Small intestine (tissue), 7 donors: Measurements from ENCODE around the gene DCP2. TPM values are rescaled to one million over a fixed set of nuclear protein-coding genes. Genes with fewer than 3 reads are reported as not detected.

ENCODE experiments used
- DNase-seq, 2 donors: peaks; one replicate each; pipeline versions ENCODE4 v3.0.0 to v3.0.0-alpha.2; 2013
- FAIRE-seq: peaks from 2 replicates; lab custom pipeline; 2012; peaks lifted over from hg19 to GRCh38; lab: Jason Lieb, UNC
- H3K27ac ChIP-seq, 3 donors: one replicate each; pipeline ENCODE4 v1.5.1; 2013; ENCODE audit warnings: low read length in 2 of 3, mild to moderate bottlenecking in 2 of 3, control low read depth in 1 of 3, inconsistent platforms in 1 of 3, low read depth in 1 of 3, moderate library complexity in 1 of 3
- H3K27me3 ChIP-seq, 3 donors: one replicate each; pipeline ENCODE4 v1.6.1; 2013; ENCODE audit warnings: low read length in 3 of 3, inconsistent platforms in 1 of 3; ENCODE audit not compliant: control insufficient read depth in 3 of 3, insufficient read depth in 3 of 3
- H3K36me3 ChIP-seq, 3 donors: one replicate each; pipeline ENCODE4 v1.6.1; 2013; ENCODE audit warnings: low read length in 3 of 3, inconsistent platforms in 1 of 3, low read depth in 1 of 3, mild to moderate bottlenecking in 1 of 3, moderate library complexity in 1 of 3; ENCODE audit not compliant: control insufficient read depth in 3 of 3, insufficient read depth in 2 of 3
- H3K4me1 ChIP-seq, 3 donors: one replicate each; pipeline ENCODE4 v1.6.1; 2013; ENCODE audit warnings: low read length in 2 of 3, inconsistent platforms in 1 of 3, low read depth in 1 of 3, mild to moderate bottlenecking in 1 of 3, moderate library complexity in 1 of 3; ENCODE audit not compliant: control insufficient read depth in 3 of 3, insufficient read depth in 2 of 3
- H3K4me3 ChIP-seq, 3 donors: one replicate each; pipeline ENCODE4 v1.5.1; 2013; ENCODE audit warnings: low read length in 3 of 3, control low read depth in 1 of 3, inconsistent platforms in 1 of 3, low read depth in 1 of 3, mild to moderate bottlenecking in 1 of 3, moderate library complexity in 1 of 3
- H3K9me3 ChIP-seq, 2 donors: one replicate each; pipeline ENCODE4 v1.6.1; 2013; ENCODE audit warnings: low read depth in 1 of 2, low read length in 1 of 2; ENCODE audit not compliant: control insufficient read depth in 2 of 2, insufficient read depth in 1 of 2
- WGBS, 3 donors: extraction: QIAGEN DNeasy Blood & Tissue Kit; methylation state at CpG; one replicate each; pipeline ENCODE4 v1.1.7; 2013; 5-methylcytosine and 5-hydroxymethylcytosine counted together
- polyA plus RNA-seq, 4 donors: library from polyadenylated mRNA; stranded (reverse) in 3 of 4; unstranded in 1 of 4; fragments of 200-250 nt in 3 of 4; fragments of 120-200 nt in 1 of 4; gene quantifications; one replicate each; pipeline versions ENCODE4 v1.2.1 to v1.2.3, GENCODE V29; 2013
- donor health status: healthy with polysubstance abuse.
- donor health status: control.
- donor health status: control.
- donor health status: Bipolar disorder and iron deficiency.
- donor health status: healthy.

DCP2 gene
- polyA plus RNA-seq, 4 donors: 5.6 to 19.5 (median 8.0) TPM

GRCh38 chr5:113063927-113064326, 87.3 kb downstream of the DCP2 start:
- Histone ChIP-seq H3K27me3 (peaks cover 0 to 3% (median 0%) of the 10 kb centered on the region in 3 donors), H3K9me3 (no peaks in the 10 kb centered on the region), H3K4me3 (no peak overlapping the region), H3K4me1 (no peaks in the 10 kb centered on the region), H3K27ac (no peak overlapping the region), H3K36me3 (no peaks in the 10 kb centered on the region)
- WGBS, 3 donors: 82 to 85% (median 82%) methylated on average over 12 of the region's 12 CpGs
- no peak for DNase-seq
- no peak for FAIRE-seq

- Histone ChIP-seq H3K36me3 (no peaks in the 10 kb centered on the region), H3K4me3 (no peak overlapping the region), H3K4me1 (no peaks in the 10 kb centered on the region), H3K27me3 (peaks cover 0 to 3% (median 0%) of the 10 kb centered on the region in 3 donors), H3K27ac (no peak overlapping the region), H3K9me3 (no peaks in the 10 kb centered on the region)
- DNase-seq: no peak
- WGBS, 3 donors: 91 to 97% (median 93%) methylated on average over 1 of the region's 1 CpG
- FAIRE-seq: no peak
These were observed 88.2 kb downstream of the DCP2 start for GRCh38 chr5:113064806-113065205.

- DNase-seq: no peak
- Histone ChIP-seq H3K4me1 (no peaks in the 10 kb centered on the region), H3K27me3 (peaks cover 0 to 3% (median 0%) of the 10 kb centered on the region in 3 donors), H3K27ac (no peak overlapping the region), H3K4me3 (no peak overlapping the region), H3K36me3 (no peaks in the 10 kb centered on the region), H3K9me3 (no peaks in the 10 kb centered on the region)
- FAIRE-seq: no peak
- WGBS, 3 donors: 90 to 92% (median 91%) methylated on average over 2 of the region's 2 CpGs
These were observed 89.0 kb downstream of the DCP2 start for GRCh38 chr5:113065626-113066025.

GRCh38 chr5:113067635-113068344, 91.2 kb downstream of the DCP2 start:
- Histone ChIP-seq H3K36me3 (no peaks in the 10 kb centered on the region), H3K27ac (no peak overlapping the region), H3K27me3 (no peaks in the 10 kb centered on the region), H3K4me1 (no peaks in the 10 kb centered on the region), H3K4me3 (no peak overlapping the region), H3K9me3 (no peaks in the 10 kb centered on the region)
- peak in 1 of 2 donors; percentile 28 for DNase-seq
- WGBS, 3 donors: 76 to 84% (median 78%) methylated on average over 19 of the region's 19 CpGs
- no peak for FAIRE-seq

- Histone ChIP-seq H3K27ac (no peak overlapping the region), H3K9me3 (no peaks in the 10 kb centered on the region), H3K36me3 (no peaks in the 10 kb centered on the region), H3K4me1 (no peaks in the 10 kb centered on the region), H3K4me3 (no peak overlapping the region), H3K27me3 (no peaks in the 10 kb centered on the region)
- DNase-seq (no peak), FAIRE-seq (no peak)
- 74 to 95% (median 82%) methylated on average over 2 of the region's 2 CpGs for WGBS, 3 donors
These were observed 92.0 kb downstream of the DCP2 start for GRCh38 chr5:113068559-113068958.

Other genes with a start within 250 kb of the DCP2 start
- 10 to 100 TPM in 3 of 4 donors, 1 to 10 TPM in 1; 8.0 to 31.3 (median 16.8) TPM for gene APC, start 238.9 kb upstream of the DCP2 start, polyA plus RNA-seq
- gene SRP19, start 115.5 kb upstream of the DCP2 start, polyA plus RNA-seq: 10 to 100 TPM; 56.3 to 93.7 (median 76.3) TPM
- 10 to 100 TPM; 27.3 to 69.4 (median 37.5) TPM for gene REEP5, start 54.6 kb upstream of the DCP2 start, polyA plus RNA-seq